A549 (cell line): ENCODE data around the gene GNG12.

Experiments used
- CHD4 ChIP-seq: fragments of 200-600 bp; sonication (generic); IDR thresholded peaks from 2 replicates; pipeline ENCODE4 v1.6.1; 2016; ENCODE audit warnings: antibody characterized with exemption, mild to moderate bottlenecking, borderline replicate concordance
- CTCF ChIP-seq: fragments of >200 bp; sonication (Bioruptor Twin); formaldehyde crosslinking; IDR thresholded peaks from 3 replicates; pipeline ENCODE4 v1.5.1; 2016
- EP300 ChIP-seq, 2 experiments: fragments of >200 bp; sonication (Bioruptor Twin); formaldehyde crosslinking; IDR thresholded peaks; 2 replicates in 1 of 2; 3 replicates in 1 of 2; pipeline ENCODE4 v1.6.1; 2016 to 2017
- FOSL2 ChIP-seq, 2 experiments: fragments of 450-650 bp in 1 of 2; fragments of >200 bp in 1 of 2; sonication (Bioruptor Twin) in 1 of 2; formaldehyde crosslinking; IDR thresholded peaks; 2 replicates each; pipeline versions ENCODE4 v1.5.0 to v1.6.1; 2016 to 2020; ENCODE audit warnings: mild to moderate bottlenecking in 1 of 2, moderate library complexity in 1 of 2
- JUNB ChIP-seq: fragments of >200 bp; sonication (Bioruptor Twin); formaldehyde crosslinking; IDR thresholded peaks from 2 replicates; pipeline ENCODE4 v1.6.1; 2016
- MAZ ChIP-seq: fragments of 150-350 bp; IDR thresholded peaks from 2 replicates; pipeline ENCODE4 v1.6.1; 2014; ENCODE audit warnings: antibody characterized with exemption, low read depth, low read length, borderline replicate concordance
- POLR2A ChIP-seq: IDR thresholded peaks from 2 replicates; pipeline ENCODE4 v1.6.1; 2012; ENCODE audit warnings: mild to moderate bottlenecking, low read length
- RAD21 ChIP-seq, 2 experiments: fragments of >200 bp in 1 of 2; sonication (Bioruptor Twin) in 1 of 2; formaldehyde crosslinking in 1 of 2; IDR thresholded peaks in 1 of 2; conservative IDR thresholded peaks in 1 of 2; 2 replicates in 1 of 2; 3 replicates in 1 of 2; pipeline ENCODE4 v1.6.1; 2012 to 2018; ENCODE audit warnings: inconsistent platforms in 1 of 2
- RFX5 ChIP-seq: fragments of 450-650 bp; IDR thresholded peaks from 2 replicates; pipeline ENCODE4 v1.7.1; 2014; ENCODE audit warnings: antibody characterized with exemption, mild to moderate bottlenecking, moderate library complexity
- RNF2 ChIP-seq: fragments of 200-600 bp; sonication (generic); IDR thresholded peaks from 2 replicates; pipeline ENCODE4 v1.6.1; 2016; ENCODE audit warnings: low read depth, mild to moderate bottlenecking, antibody characterized with exemption, moderate library complexity, borderline replicate concordance
- ZNF302 ChIP-seq: fragments of 250-450 bp; sonication (Bioruptor Pico); IDR thresholded peaks from 2 replicates; pipeline ENCODE4 v1.9.0; 2021; ENCODE audit warnings: inconsistent platforms, mild to moderate bottlenecking, moderate library complexity
- TF ChIP-seq, protein P1 (sequence below): fragments of 250-450 bp; sonication (Bioruptor Pico); IDR thresholded peaks from 2 replicates; pipeline ENCODE4 v1.5.0; 2021; ENCODE audit warnings: mild to moderate bottlenecking, moderate library complexity, borderline replicate concordance
- TF ChIP-seq, protein P2 (sequence below): fragments of 200-600 bp; sonication (generic); IDR thresholded peaks from 2 replicates; pipeline ENCODE4 v1.6.1; 2016; ENCODE audit warnings: antibody characterized with exemption, mild to moderate bottlenecking, moderate library complexity

GRCh38 chr1:67771152-67771551 is 62.1 kb downstream of the GNG12 start:
- TF ChIP-seq POLR2A (no peak), CTCF (peak; percentile 38; the same call in 2 of the 3 replicates), RNF2 (no peak), RAD21 (conservative IDR thresholded peaks at IDR 0.05 in 1 of 2, IDR thresholded peaks at IDR 0.05 in 1 of 2) (peak; percentile 31 to 32; a peak in 2 of 5 replicates), CHD4 (no peak), EP300 (IDR thresholded peaks at IDR 0.05) (no peak), JUNB (peak; percentile 57), RFX5 (no peak), ZNF302 (CRISPR knock-in tag) (no peak), FOSL2 (IDR thresholded peaks at IDR 0.05) (no peak), FOSL2 (CRISPR knock-in tag; IDR thresholded peaks at IDR 0.05) (peak; percentile 35; the same call in 1 of the 2 replicates), MAZ (no peak)
- TF ChIP-seq, protein P1, sequence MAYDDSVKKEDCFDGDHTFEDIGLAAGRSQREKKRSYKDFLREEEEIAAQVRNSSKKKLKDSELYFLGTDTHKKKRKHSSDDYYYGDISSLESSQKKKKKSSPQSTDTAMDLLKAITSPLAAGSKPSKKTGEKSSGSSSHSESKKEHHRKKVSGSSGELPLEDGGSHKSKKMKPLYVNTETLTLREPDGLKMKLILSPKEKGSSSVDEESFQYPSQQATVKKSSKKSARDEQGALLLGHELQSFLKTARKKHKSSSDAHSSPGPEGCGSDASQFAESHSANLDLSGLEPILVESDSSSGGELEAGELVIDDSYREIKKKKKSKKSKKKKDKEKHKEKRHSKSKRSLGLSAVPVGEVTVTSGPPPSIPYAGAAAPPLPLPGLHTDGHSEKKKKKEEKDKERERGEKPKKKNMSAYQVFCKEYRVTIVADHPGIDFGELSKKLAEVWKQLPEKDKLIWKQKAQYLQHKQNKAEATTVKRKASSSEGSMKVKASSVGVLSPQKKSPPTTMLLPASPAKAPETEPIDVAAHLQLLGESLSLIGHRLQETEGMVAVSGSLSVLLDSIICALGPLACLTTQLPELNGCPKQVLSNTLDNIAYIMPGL (CRISPR knock-in tag) = no peak
- TF ChIP-seq, protein P2, sequence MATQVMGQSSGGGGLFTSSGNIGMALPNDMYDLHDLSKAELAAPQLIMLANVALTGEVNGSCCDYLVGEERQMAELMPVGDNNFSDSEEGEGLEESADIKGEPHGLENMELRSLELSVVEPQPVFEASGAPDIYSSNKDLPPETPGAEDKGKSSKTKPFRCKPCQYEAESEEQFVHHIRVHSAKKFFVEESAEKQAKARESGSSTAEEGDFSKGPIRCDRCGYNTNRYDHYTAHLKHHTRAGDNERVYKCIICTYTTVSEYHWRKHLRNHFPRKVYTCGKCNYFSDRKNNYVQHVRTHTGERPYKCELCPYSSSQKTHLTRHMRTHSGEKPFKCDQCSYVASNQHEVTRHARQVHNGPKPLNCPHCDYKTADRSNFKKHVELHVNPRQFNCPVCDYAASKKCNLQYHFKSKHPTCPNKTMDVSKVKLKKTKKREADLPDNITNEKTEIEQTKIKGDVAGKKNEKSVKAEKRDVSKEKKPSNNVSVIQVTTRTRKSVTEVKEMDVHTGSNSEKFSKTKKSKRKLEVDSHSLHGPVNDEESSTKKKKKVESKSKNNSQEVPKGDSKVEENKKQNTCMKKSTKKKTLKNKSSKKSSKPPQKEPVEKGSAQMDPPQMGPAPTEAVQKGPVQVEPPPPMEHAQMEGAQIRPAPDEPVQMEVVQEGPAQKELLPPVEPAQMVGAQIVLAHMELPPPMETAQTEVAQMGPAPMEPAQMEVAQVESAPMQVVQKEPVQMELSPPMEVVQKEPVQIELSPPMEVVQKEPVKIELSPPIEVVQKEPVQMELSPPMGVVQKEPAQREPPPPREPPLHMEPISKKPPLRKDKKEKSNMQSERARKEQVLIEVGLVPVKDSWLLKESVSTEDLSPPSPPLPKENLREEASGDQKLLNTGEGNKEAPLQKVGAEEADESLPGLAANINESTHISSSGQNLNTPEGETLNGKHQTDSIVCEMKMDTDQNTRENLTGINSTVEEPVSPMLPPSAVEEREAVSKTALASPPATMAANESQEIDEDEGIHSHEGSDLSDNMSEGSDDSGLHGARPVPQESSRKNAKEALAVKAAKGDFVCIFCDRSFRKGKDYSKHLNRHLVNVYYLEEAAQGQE = no peak
